Neuronal stem cell (in vitro differentiated cells): Measurements from ENCODE around the gene PURB.

ENCODE experiments used
- DNase-seq: peaks from one replicate; pipeline ENCODE4 v3.0.0-alpha.2; 2013; ENCODE audit warnings: low spot score
- H2AFZ ChIP-seq: one replicate; pipeline ENCODE4 v1.6.1; 2013; ENCODE audit warnings: mild to moderate bottlenecking, low read length, inconsistent platforms
- H2AK5ac ChIP-seq: 2 replicates; pipeline ENCODE4 v1.6.1; 2013; ENCODE audit warnings: low read depth, mild to moderate bottlenecking, inconsistent platforms, low read length, moderate library complexity, mixed read lengths
- H2BK120ac ChIP-seq: 2 replicates; pipeline ENCODE4 v1.6.1; 2013; ENCODE audit warnings: low read depth, mild to moderate bottlenecking, inconsistent platforms, low read length, moderate library complexity, mixed read lengths
- H2BK12ac ChIP-seq: one replicate; pipeline ENCODE4 v1.6.1; 2013; ENCODE audit warnings: low read length, inconsistent platforms
- H2BK15ac ChIP-seq: 2 replicates; pipeline ENCODE4 v1.6.1; 2013; ENCODE audit warnings: mild to moderate bottlenecking, low read length, inconsistent platforms, mixed read lengths
- H2BK5ac ChIP-seq: one replicate; pipeline ENCODE4 v1.6.1; 2013; ENCODE audit warnings: inconsistent platforms, mild to moderate bottlenecking, low read length, moderate library complexity
- H3K14ac ChIP-seq: one replicate; pipeline ENCODE4 v1.6.1; 2013; ENCODE audit warnings: low read length, inconsistent platforms
- H3K18ac ChIP-seq: 2 replicates; pipeline ENCODE4 v1.6.1; 2013; ENCODE audit warnings: low read length, inconsistent platforms
- H3K23ac ChIP-seq: 2 replicates; pipeline ENCODE4 v1.6.1; 2013; ENCODE audit warnings: low read depth, mild to moderate bottlenecking, mixed read lengths, low read length, inconsistent platforms; ENCODE audit not compliant: poor library complexity
- H3K27ac ChIP-seq: replicated peaks from 3 replicates; pipeline ENCODE4 v1.5.1; 2013; ENCODE audit warnings: low read length, inconsistent platforms
- H3K27me3 ChIP-seq, 3 experiments: 2 replicates each; pipeline ENCODE4 v1.6.1; 2013; ENCODE audit warnings: low read length in 3 of 3, mild to moderate bottlenecking in 2 of 3, inconsistent platforms in 1 of 3, low read depth in 1 of 3, mixed read lengths in 1 of 3, moderate library complexity in 1 of 3; ENCODE audit not compliant: control insufficient read depth in 3 of 3, insufficient read depth in 3 of 3
- H3K36me3 ChIP-seq, 2 donors: replicated peaks in 1 of 2; 2 replicates each; pipeline ENCODE4 v1.6.1; 2013; ENCODE audit warnings: low read length in 2 of 2; ENCODE audit not compliant: control insufficient read depth in 2 of 2, insufficient read depth in 2 of 2
- H3K4ac ChIP-seq: 2 replicates; pipeline ENCODE4 v1.6.1; 2013; ENCODE audit warnings: inconsistent platforms, mild to moderate bottlenecking, low read length, moderate library complexity
- H3K4me1 ChIP-seq, 2 donors: 1 replicate in 1 of 2; 2 replicates in 1 of 2; pipeline ENCODE4 v1.6.1; 2013; ENCODE audit warnings: low read length in 2 of 2, low read depth in 1 of 2; ENCODE audit not compliant: control insufficient read depth in 2 of 2, insufficient read depth in 1 of 2
- H3K4me2 ChIP-seq: one replicate; pipeline ENCODE4 v1.6.1; 2013; ENCODE audit warnings: mild to moderate bottlenecking, low read length, inconsistent platforms; ENCODE audit not compliant: insufficient read depth, poor library complexity, severe bottlenecking
- H3K4me3 ChIP-seq, 2 donors: 2 replicates each; pipeline ENCODE4 v1.5.1; 2013; ENCODE audit warnings: low read length in 2 of 2, mild to moderate bottlenecking in 2 of 2, inconsistent platforms in 1 of 2, moderate library complexity in 1 of 2
- H3K79me1 ChIP-seq: one replicate; pipeline ENCODE4 v1.6.1; 2013; ENCODE audit warnings: low read depth, mild to moderate bottlenecking, inconsistent platforms, low read length, moderate library complexity
- H3K9ac ChIP-seq: one replicate; pipeline ENCODE4 v1.6.1; 2013; ENCODE audit warnings: mild to moderate bottlenecking, low read depth, low read length, inconsistent platforms; ENCODE audit not compliant: poor library complexity
- H3K9me3 ChIP-seq, 2 donors: replicated peaks in 1 of 2; 2 replicates each; pipeline versions ENCODE3 to v1.6.1; 2013; ENCODE audit warnings: low read length in 2 of 2, mild to moderate bottlenecking in 2 of 2, inconsistent platforms in 1 of 2, low read depth in 1 of 2, mixed read lengths in 1 of 2, moderate library complexity in 1 of 2; ENCODE audit not compliant: control insufficient read depth in 2 of 2, insufficient read depth in 1 of 2
- H4K8ac ChIP-seq: one replicate; pipeline ENCODE4 v1.6.1; 2013; ENCODE audit warnings: low read depth, mild to moderate bottlenecking, inconsistent platforms, low read length, moderate library complexity
- H4K91ac ChIP-seq: one replicate; pipeline ENCODE4 v1.6.1; 2013; ENCODE audit warnings: low read length, low read depth, mild to moderate bottlenecking, inconsistent platforms; ENCODE audit not compliant: poor library complexity
- WGBS, 2 donors: extraction: QIAGEN DNeasy Blood & Tissue Kit; methylation state at CpG; one replicate each; pipeline ENCODE4 v1.1.7; 2013; ENCODE audit warnings: missing lambda C conversion rate in 2 of 2, mixed read lengths in 1 of 2; ENCODE audit not compliant: insufficient read length in 2 of 2, insufficient replicate concordance in 1 of 2; ENCODE audit errors: extremely low coverage in 2 of 2; 5-methylcytosine and 5-hydroxymethylcytosine counted together

Gene PURB

DNA sequence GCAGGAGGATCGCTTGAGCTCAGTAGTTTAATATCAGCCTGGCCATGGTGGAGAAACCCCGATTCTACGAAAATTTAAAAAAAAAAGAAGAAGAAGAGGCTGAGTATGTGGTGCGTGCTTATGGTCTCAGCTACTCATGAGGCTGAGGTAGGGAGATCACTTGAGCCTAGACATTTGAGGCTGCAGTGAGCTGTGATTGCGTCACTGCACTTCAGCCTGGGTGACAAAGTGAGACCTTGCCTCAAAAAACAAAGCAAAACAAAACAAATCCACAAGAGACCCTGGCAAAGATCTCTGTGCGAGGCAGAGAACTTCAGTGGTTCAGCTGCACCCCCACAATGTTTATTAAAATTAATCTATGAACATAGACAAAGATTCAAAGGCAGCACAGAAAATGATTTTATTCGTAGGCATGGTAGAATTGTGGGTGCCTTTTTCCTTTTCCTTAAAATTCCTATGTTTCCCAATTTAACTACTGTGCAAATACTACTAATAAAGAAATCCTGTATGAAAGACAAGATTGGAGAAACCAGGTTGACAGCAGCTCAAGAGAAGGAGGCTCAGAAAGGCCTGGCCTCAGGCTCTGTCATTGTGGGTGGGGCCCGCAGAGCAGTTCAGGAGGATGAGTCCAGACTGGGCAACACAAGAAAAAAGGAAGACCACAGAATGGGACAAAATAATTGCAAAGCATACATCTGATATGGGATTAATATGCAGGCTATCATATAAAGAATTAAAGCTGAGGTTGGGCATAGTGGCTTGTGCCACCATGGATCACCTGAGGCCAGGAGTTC, 24.5 kb upstream of the PURB start:
- Histone ChIP-seq H3K4ac (no peak overlapping the region), H4K8ac (no peak overlapping the region), H2AFZ (no peak overlapping the region), H2BK120ac (no peak overlapping the region), H3K27ac (no peak overlapping the region), H2BK15ac (no peak overlapping the region), H3K23ac (no peak overlapping the region), H3K4me3 (no peak overlapping the region), H3K4me2 (no peak overlapping the region), H2AK5ac (no peak overlapping the region), H3K27me3 (peaks cover 0 to 16% (median 0%) of the 10 kb centered on the region in 3 experiments), H3K79me1 (no peaks in the 10 kb centered on the region), H3K9ac (no peak overlapping the region), H2BK5ac (no peak overlapping the region), H3K4me1 (peaks cover 0 to 2% of the 10 kb centered on the region in 2 donors), H3K36me3 (no peaks in the 10 kb centered on the region), H2BK12ac (no peak overlapping the region), H3K9me3 (no peaks in the 10 kb centered on the region), H3K14ac (no peak overlapping the region), H4K91ac (no peak overlapping the region), H3K18ac (no peak overlapping the region)
- no peak for DNase-seq
- no CpG with 5 or more reads among the region's 8 CpGs for whole genome bisulfite sequencing, 2 donors

DNA sequence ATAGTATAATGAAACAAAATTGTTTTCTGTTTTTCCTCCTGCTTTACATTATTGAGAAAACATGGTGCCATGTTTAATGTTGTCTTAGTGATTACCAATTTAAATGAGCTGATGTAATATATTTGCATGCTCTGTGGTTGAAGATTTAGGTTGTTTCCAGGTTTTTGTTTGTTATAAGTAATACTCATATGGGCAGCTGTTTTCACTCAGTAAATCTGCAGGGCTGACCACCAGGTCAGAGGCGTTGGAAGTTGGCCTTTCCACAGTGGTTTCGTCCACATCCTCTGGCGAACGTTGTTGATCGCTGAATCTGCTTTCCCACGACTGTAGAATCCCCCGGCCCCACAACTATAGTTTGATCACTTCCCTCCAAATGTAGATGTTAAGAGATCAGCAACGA, 21.6 kb upstream of the PURB start:
- Histone ChIP-seq H3K18ac (no peak overlapping the region), H3K4me1 (peaks cover 0 to 2% of the 10 kb centered on the region in 2 donors), H3K4me3 (no peak overlapping the region), H2AK5ac (no peak overlapping the region), H3K4me2 (no peak overlapping the region), H4K8ac (no peak overlapping the region), H3K36me3 (no peaks in the 10 kb centered on the region), H2BK5ac (no peak overlapping the region), H3K79me1 (no peaks in the 10 kb centered on the region), H2BK120ac (no peak overlapping the region), H3K27ac (no peak overlapping the region), H2AFZ (no peak overlapping the region), H3K14ac (no peak overlapping the region), H3K9ac (no peak overlapping the region), H2BK12ac (no peak overlapping the region), H2BK15ac (no peak overlapping the region), H3K9me3 (no peaks in the 10 kb centered on the region), H4K91ac (no peak overlapping the region), H3K27me3 (peaks cover 0 to 18% (median 0%) of the 10 kb centered on the region in 3 experiments), H3K23ac (no peak overlapping the region), H3K4ac (no peak overlapping the region)
- DNase-seq = no peak
- no CpG with 5 or more reads among the region's 8 CpGs for WGBS, 2 donors

DNA sequence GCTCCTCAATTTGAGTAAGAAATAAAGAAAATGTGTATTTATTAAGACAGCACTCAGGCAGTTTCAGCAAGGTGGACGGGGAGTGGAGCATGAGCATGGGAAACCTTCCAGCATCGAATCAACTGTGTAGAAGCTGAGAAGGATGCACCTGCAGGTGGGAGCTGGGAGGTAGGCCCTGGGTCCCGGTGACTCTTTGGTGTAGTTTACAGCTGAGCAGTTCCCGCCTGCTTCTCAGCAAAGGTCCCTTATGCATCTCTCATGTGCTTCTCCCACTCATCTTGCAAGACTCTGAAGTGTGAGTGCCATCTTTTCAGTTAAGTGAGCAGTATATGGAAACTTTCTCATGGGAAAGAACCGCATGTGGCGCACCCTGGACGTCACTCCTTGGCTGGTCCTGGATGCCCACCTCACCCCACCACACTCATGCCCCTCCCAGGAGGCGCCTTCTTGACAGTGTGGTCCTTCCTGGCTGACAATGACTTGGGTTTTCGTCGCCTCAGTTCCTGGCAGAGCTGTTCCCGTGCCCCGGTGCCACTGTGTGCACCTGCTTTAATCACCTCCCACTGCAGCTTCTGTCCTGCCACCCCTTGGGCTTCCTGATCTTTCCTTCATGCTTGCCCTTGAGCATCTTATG, 19.8 kb upstream of the PURB start:
- DNase-seq = no peak
- no peak overlapping the region for H2BK120ac ChIP-seq
- H2BK12ac ChIP-seq = no peak overlapping the region
- H4K8ac ChIP-seq = no peak overlapping the region
- H3K18ac ChIP-seq = no peak overlapping the region
- no peak overlapping the region for H2AFZ ChIP-seq
- no peaks in the 10 kb centered on the region for H3K9me3 ChIP-seq
- peaks cover 0 to 18% (median 0%) of the 10 kb centered on the region in 3 experiments for H3K27me3 ChIP-seq
- no peak overlapping the region for H3K14ac ChIP-seq
- no peak overlapping the region for H4K91ac ChIP-seq
- no peaks in the 10 kb centered on the region for H3K36me3 ChIP-seq
- H2BK5ac ChIP-seq = no peak overlapping the region
- H3K27ac ChIP-seq = no peak overlapping the region
- H3K9ac ChIP-seq = no peak overlapping the region
- no peak overlapping the region for H2BK15ac ChIP-seq
- H3K4me3 ChIP-seq = no peak overlapping the region
- no peak overlapping the region for H3K4ac ChIP-seq
- no peak overlapping the region for H3K23ac ChIP-seq
- no CpG with 5 or more reads among the region's 12 CpGs for WGBS, 2 donors
- no peak overlapping the region for H2AK5ac ChIP-seq
- H3K4me1 ChIP-seq = no peaks in the 10 kb centered on the region
- H3K79me1 ChIP-seq = no peaks in the 10 kb centered on the region
- H3K4me2 ChIP-seq = no peak overlapping the region

DNA sequence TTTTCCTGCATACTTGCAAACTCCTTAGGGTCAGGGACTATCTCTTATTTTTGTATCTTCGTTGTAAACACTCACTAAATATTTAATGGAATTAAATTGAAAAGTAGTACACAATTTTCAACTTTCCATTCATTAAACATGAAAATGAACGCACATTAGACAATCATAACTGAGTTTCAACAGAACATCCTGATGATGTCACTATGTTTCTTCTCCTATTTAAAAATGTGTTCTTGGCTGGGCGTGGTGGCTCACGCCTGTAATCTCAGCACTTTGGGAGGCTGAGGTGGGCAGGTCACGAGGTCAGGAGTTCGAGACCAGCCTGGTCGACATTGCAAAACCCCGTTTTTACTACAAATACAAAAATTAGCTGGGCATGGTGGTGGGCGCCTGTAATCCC, 14.1 kb upstream of the PURB start:
- H3K18ac ChIP-seq = no peak overlapping the region
- no peak overlapping the region for H2BK12ac ChIP-seq
- H4K91ac ChIP-seq = no peak overlapping the region
- H2BK5ac ChIP-seq = no peak overlapping the region
- peaks cover 0 to 3% (median 0%) of the 10 kb centered on the region in 3 experiments for H3K27me3 ChIP-seq
- H3K27ac ChIP-seq = no peak overlapping the region
- DNase-seq = no peak
- no peaks in the 10 kb centered on the region for H3K36me3 ChIP-seq
- no peaks in the 10 kb centered on the region for H3K4me1 ChIP-seq
- H3K4me2 ChIP-seq = no peak overlapping the region
- no peak overlapping the region for H4K8ac ChIP-seq
- no peak overlapping the region for H3K23ac ChIP-seq
- no peak overlapping the region for H2AK5ac ChIP-seq
- H3K9me3 ChIP-seq = no peaks in the 10 kb centered on the region
- WGBS, 2 donors = no CpG with 5 or more reads among the region's 9 CpGs
- no peaks in the 10 kb centered on the region for H3K79me1 ChIP-seq
- no peak overlapping the region for H3K14ac ChIP-seq
- no peak overlapping the region for H2AFZ ChIP-seq
- no peak overlapping the region for H3K4me3 ChIP-seq
- no peak overlapping the region for H3K9ac ChIP-seq
- no peak overlapping the region for H2BK15ac ChIP-seq
- no peak overlapping the region for H3K4ac ChIP-seq
- H2BK120ac ChIP-seq = no peak overlapping the region
